HG03457 (cell line): Measurements from ENCODE around the gene TRAPPC3.

Experiments
- ATAC-seq: cut with Tn5 transposase; IDR thresholded peaks from one replicate; pipeline ENCODE4 v1.9.1; 2021; ENCODE audit warnings: moderate number of reproducible peaks; ENCODE audit not compliant: unreplicated experiment

TRAPPC3 gene

DNA sequence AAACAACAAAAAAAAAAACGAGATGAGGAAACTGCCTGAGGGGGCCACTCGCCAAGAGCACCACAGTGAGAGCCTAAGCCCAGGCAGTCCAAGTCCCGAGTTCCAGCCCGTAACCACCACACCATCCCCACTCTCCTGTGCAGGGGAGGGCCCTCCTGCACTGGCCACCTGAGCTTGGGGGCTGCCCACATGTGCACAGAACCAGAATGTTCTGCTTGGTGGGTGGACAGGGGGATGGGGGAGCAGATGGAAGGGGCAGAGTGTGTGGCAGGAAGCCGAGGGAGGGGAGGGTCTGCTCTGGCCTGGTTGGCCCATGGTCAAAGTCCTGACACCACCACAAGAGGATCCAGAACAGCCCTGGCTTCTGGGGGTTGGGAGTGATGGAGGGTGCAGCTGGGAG is 43.0 kb downstream of the TRAPPC3 start:
- no peak for ATAC-seq

DNA sequence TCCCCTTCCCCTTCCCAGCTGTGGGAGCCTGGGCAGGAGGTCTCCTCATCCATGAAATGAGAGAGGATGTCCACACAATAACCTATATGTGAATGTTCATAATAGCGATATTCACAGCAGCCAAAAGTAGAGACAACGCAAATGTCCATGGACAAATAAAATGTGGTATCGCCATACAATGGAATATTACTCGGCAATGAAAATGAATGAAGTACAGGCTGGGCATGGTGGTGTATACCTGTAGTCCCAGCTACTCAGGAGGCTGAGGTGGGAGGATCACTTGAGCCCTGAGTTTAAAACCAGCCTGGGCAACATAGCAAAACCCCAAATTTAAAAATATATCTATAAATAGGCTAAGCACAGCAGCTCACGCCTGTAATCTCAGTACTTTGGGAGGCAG is 47.7 kb downstream of the TRAPPC3 start:
- no peak for ATAC-seq

DNA sequence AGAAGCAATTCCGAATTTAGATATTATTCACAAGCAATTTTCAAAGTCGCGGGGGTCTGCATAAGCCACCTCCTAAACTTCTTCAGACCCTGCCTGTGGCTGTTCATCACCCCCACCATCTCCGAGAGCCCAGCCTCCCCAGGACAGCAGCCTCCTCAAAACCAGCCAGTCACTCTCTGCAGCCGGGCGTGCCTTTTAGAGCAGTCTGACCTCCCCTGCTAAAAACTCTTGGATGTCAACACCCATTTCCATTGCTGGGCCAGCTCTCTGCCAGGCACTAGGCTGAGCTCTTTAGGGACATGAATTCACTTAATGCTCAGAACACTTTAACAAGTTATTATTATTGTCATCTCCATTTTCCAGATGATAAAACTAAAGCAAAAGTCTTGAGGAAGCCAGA is 48.9 kb downstream of the TRAPPC3 start:
- no peak for ATAC-seq

DNA sequence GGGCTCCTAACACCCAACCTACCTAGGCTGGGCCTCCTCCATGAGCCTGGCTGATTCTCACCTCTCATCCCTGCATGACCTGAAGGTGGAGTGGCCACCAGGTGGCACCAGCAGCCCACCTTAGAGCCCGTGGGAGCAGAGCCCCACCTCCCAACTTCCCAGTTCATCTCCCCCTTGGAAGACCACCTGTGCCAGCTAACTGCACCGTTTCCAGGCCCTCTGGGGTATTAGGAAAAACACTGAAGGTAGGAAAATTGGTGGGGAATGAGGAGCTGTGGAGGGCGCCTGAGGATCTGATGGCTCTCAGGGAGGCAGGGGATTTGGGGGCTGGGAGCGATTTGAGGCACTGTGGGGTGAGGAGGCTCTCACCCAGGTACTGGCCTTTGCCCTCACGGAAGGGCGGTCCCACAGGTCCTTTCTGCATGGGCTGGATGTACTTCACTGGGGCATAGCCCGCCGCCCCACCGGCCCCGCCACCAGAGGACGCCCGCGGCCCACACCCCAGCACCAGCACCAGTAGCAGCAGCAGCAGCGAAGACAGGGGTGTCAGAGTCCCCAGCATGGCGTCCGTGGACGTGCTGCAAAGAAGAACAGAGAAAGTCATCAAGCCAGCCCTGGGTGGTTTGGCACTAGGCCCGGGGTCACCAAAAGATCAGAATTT is 49.5 kb downstream of the TRAPPC3 start:
- no peak for ATAC-seq

DNA sequence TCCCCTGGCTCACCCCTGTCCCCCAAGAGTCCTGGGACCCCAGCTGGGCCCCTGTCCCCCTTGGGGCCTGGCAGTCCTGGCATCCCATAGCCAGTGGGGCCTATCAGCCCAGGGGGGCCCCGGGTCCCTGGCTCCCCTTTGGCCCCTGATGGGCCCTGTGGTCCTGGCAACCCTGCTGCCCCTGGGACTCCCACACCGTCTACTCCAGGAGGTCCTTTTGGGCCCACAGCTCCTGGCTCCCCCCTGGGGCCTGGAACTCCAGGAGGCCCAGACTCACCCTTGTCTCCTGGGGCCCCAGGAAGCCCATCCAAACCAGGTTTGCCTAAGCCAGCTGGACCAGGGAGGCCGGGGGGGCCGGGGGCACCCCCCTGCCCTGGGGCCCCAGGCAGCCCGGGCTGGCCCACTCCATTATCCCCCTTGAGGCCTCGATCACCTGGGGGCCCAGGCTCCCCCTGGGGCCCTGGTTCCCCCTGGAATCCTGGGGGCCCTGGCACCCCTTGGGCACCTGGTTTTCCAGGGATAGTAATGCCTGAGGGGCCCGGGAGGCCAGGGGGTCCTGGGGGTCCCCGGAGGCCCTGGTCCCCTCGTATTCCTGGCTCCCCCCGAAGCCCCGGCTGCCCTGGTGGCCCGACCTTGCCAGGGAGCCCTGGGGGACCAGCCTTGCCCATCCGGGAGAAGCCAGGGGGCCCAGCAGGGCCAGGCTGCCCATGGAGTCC is 50.5 kb downstream of the TRAPPC3 start:
- no peak for ATAC-seq

DNA sequence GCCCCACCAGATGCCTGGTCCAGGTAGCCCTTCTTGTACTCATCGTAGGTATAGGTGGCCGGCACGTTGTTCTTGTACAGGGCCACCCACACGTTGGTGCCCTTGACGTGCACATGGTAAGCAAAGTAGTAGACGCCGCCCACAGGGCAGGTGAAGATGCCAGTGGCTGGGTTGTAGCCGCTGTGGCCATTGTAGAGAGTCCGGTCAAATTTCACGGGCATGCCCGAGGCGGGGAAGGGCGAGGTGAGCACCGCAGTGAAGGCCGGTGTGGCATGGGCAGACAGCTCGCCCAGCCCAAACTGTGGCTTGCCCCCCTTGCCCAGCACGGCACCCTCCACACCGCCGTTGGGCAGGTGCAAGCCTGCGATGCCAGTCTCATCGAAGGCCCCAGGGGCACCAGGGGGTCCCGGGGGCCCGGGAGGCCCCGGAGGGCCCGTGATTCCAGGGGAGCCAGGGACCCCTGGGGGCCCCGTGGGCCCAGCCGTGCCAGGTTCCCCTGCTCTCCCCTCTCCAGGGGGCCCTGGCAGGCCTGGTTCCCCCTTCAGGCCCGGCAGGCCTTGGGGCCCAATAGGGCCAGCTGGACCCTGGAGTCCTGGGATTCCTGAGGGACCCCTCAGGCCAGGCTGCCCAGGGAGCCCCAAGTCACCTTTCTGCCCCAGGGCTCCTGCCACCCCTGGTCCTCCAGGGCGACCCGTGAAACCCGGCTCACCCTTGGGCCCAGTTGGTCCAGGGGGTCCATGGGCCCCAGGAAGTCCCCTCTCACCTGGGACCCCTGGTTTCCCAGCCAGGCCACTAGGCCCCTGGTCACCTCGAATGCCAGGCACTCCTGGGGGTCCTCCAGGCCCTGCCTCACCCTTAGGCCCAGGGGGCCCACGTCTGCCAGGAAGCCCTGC is 51.3 kb downstream of the TRAPPC3 start:
- no peak for ATAC-seq

DNA sequence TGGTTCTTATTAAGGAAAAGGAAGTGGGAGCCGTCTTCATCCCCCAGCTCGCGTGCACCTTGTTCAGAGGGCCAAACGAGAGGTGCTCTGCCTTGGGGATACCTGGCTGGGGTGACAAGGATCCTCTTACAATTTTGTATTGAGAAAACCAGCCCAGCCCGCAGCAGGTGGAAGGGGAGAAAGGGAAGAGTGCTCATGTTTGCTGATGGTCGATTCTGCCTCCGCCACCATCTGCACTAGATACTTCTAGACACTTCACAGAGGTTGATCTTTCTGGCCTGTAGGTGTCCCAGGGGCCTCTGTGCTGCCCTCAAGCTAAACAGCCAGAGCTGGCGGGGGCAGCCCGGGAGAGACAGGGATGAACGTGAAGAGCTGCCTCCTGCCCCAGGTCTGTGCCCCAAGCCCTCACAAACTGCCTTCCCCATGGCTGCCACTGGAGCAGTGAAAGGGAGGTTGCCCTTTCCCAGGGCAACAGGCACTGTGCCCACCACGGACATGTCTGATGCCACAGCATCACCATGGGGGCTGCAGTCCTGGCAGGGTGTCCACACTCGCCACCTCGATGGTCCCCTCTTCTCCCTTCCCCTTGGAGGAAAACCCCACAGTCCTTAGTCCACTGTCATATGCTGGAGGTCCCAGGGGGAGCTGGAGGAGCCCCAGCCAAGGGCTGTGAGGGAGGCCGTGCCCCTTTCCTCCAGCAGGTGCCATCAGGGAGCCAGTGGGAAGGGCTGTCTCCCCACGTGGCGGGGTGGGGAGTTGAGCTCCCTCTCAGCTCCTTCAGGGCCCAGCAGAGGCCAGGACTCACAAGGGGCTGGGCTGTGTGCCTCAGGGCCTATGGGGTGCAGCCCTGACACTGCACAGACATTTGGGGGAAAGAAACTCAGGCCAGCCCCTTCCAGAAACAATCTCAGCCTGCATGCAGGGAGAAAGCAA is 52.5 kb downstream of the TRAPPC3 start:
- ATAC-seq = no peak

DNA sequence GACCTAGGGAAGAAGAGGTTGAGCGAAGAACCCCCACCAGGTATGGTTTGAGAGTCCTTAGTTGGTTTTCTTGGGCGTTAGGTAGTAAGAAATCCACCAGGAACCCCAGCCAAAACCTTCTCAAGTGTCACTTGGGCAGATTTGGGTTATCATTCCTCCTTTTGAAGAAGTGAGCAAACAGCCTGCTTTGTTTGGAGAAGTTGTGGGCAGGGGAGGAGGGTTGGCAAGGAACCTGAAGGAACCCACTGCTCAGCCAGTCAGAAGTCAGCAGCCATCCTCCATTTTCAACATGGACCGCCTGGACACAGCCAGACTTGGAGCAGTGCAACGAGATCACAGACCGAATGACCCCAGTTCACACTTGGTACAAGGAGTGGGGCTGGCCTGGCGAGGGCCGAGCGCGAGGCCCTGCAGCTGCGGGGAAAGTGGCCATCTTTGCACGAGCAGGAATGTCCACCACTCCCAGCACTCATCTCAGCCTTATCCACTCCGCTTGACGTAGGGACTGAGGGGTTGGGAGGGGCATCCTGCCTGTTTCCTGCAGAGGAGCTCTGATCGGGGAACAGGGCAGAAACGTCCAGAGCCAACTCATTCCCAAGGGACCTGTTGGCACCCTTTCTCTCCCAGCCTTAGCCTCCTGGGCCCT is 53.4 kb downstream of the TRAPPC3 start:
- no peak for ATAC-seq

DNA sequence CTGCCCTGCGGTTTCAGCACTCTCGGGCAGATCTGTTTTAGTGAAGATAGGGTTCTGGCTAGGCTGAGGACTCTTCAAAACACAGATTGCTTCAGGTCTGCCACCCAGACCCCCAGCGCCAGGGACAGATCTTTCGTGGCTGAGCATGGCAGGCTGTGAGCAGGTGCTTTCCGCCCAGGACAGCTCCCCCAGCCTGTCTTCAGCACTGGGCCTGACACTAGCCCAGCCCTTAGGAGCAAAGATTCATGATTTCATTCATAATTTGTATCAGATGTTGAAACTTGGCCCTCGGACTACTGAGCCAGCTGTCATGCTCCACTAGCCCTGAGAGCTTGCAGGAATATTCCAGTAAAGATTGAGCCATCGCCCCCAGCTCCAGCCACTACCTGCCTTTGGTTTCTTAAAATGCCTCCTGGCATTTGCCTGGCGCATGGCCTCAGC is 54.6 kb downstream of the TRAPPC3 start:
- no peak for ATAC-seq

DNA sequence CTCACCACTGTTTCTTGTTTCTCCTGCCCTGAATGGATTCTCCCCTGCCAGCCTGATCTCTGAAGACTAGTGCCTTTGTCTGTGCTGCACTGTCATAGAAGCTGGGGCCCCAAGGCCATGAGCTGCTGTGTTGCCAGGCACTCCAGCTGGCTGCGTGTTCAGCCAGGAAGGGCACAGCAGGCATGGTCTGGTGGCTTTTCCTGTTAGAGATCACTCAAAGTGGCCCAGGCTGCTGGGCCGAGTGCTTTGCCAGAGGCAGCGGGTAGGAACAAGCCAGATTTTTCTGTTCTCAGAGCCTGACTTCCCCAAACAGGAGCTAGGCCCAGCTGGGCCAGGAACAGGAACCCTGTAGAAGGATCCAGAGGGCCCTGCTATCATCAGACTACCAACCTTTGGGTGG is 55.4 kb downstream of the TRAPPC3 start:
- ATAC-seq = no peak

DNA sequence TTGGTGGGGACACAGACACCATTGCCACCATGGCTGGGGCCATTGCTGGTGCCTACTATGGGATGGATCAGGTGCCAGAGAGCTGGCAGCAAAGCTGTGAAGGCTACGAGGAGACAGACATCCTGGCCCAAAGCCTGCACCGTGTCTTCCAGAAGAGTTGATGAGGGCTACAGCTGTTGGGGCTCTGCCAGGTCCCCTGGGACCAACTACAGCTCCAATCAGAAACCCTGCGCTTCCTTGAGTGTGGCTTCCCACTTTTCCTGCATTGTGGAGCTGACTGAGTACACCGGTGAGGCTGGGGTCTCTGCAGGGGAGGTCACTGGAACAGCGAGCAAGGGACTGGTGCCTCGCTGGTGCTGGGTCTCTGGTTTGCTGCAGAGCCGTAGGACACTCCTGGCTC is 56.1 kb downstream of the TRAPPC3 start:
- no peak for ATAC-seq

DNA sequence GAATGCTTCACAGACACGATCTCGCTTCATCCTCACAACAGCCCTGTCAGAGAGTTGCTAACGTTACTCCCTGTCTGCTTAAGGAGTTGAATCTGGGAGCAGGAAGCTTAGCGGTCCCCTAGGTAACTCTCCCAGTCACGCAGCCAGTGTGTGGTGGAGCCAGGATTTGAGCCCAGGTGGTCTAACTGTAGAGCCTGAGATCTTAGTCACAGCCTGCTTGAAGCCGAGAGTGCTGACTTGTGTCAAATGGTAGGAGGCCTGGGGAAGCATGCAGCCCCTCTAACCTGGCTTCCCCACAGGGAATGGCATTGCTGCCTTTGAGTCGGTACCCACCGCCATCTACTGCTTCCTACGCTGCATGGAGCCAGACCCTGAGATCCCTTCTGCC is 56.5 kb downstream of the TRAPPC3 start:
- no peak for ATAC-seq

DNA sequence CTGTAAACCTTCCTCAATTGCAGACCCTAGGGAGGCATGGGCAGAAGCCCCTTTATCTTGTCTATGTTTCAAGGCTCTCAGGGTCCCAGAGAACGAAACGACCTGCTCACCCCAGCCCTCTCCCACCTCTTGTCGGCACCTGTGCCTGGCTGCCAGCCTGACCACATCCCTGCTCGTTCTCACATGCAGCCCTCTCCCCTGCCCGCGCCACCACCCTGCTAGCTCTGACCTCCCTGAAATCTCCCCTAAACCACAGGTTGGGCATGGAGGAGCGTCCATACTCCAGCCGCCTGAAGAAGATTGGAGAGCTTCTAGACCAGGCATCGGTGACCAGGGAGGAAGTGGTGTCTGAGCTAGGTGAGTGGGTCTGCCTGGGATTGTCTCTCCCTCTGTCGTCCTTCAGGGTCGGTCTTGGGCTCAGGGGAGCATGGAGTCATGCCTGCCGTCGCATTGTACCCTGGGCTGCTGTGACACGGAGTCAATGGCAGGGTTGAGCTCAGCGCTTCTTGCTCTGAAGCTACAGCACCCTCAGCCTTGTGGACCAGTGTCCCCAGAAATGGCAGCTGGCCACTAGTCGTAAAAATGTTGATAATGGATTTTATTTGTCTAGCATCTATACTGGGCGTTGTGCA is 57.0 kb downstream of the TRAPPC3 start:
- no peak for ATAC-seq

DNA sequence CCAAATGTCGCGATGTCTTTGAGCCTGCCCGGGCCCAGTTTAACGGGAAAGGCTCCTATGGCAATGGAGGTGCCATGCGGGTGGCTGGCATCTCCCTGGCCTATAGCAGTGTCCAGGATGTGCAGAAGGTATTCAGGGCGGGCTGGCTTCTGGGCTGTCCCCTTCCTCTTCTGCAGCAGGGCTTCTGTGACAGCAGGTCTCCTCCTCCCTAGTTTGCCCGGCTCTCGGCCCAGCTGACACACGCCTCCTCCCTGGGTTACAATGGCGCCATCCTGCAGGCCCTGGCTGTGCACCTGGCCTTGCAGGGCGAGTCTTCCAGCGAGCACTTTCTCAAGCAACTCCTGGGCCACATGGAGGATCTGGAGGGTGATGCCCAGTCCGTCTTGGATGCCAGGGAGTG is 57.6 kb downstream of the TRAPPC3 start:
- ATAC-seq = no peak

DNA sequence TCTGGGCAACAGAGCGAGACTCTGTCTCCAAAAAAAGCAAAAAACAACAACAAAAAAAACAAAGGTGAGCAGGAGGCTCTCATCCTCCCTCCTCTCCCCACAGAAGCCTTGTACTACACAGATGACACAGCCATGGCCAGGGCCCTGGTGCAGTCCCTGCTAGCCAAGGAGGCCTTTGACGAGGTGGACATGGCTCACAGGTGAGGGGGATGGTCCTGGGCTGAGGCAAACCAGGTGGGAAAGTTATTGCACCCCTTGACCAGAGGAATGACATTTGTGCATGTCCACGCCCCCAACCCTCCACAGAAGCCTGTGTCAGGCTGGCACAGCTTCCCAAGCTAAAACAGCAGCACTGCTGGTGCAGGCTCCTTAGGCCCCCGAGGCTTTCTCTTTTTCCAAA is 58.1 kb downstream of the TRAPPC3 start:
- no peak for ATAC-seq

DNA sequence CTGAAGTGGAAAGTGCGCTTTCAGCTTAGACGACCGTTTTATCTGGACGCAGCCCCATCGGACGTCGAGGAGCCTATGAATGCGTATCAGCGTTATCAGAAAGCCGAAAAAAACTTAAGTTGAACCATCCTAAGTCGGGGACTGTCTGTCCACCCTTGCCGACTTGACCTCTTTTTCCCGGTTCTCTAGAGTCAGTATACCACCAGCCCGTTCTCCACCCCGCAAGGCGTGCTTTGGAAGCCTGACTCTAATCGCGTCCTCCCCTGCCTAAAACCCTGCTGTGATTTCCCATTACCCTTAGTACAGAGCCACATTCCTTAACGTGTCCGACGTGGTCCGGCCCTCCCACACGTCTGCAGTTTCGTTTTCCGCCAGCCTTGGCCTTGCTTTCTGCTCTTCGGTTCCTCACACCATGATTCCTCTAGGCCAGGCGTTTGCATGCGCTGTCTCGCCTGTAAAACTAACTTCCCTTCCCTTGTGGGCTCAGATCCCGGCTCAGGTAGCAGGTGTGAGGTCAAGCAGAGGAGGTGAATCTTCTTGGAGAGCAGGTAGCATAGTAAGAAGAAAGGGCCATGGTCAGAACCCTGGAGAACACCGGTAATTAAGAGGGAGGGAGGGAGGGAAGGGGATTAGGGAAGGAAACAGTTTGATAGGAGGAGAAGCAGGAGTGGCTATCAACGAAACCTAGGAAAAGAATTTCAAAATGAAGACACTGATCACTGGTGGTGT is 59.7 kb downstream of the TRAPPC3 start:
- ATAC-seq = no peak

DNA sequence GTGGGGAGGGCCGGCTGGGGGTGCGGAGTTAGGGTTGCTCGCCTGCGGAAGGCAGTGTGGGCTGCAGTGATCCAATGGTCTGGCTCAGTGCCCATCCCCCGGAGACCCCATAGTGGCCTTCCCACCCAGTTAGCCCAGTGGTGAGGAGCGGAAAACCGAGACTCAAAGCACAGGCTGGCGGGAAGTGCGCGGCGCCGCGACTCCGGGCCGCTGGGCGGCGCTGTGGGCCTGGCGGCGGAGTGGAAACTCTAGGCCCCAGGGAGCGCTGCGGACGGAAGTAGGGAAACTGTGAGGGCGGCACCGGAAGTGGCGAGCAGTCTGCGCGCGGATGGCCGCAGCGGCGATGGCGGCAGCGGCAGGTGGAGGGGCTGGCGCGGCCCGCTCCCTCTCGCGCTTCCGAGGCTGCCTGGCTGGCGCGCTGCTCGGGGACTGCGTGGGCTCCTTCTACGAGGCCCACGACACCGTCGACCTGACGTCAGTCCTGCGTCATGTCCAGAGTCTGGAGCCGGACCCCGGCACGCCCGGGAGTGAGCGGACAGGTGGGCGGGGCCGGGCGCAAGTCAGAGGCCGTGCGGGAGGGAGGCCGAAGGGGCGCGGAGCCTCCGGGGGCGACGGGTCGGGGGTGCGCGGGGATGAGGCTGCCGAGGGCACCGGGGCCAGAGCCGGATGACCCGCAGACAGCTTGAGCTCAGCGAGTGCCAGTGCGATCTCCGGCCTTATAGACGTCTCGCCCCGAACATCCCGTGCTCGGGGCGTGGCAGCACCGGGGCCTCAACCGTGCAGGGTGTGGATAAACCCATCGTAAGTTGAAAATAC is 60.5 kb downstream of the TRAPPC3 start, which contains the start of gene ADPRS:
ADPRS (plus strand) TSS at position 316 of the 816 bp plus-strand sequence; CDS start at position 329, 13 bp downstream.
- peak; percentile 71 for ATAC-seq

DNA sequence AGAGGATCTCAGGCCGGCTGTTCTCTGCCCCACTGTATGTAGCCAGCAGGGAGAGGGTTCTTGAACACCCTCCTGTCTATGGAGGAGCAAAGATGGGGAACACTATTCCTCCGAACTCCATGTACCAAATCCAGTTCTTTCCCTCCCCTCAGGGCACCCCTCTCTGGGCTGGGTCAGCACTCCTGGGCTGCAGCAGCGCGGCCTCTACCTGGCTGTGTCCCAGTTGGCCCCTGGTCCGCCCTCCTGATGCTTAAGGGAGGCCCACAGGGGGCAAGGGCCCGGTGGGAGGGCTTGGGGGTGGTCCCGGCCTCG is 61.1 kb downstream of the TRAPPC3 start:
- no peak for ATAC-seq
